Inferior parietal cortex (tissue), 1 donor: ENCODE measurements around the gene SMIM35.

Source experiments
- DNase-seq: peaks from one replicate; pipeline ENCODE4 v3.0.0-alpha.2; 2016; ENCODE audit errors: extremely low spot score

The SMIM35 gene

GRCh38 chr11:118003456-118003855, 83.3 kb downstream of the SMIM35 start:
- DNase-seq, result no peak

- no peak for DNase-seq
Observed at GRCh38 chr11:118002541-118003423, 84.0 kb downstream of the SMIM35 start.

- no peak for DNase-seq
Observed at GRCh38 chr11:118002010-118002540, 84.7 kb downstream of the SMIM35 start.

GRCh38 chr11:118001494-118001971, 85.2 kb downstream of the SMIM35 start:
- no peak for DNase-seq

GRCh38 chr11:118000850-118001228, 85.9 kb downstream of the SMIM35 start:
- DNase-seq, result no peak

GRCh38 chr11:118000067-118000849, 86.5 kb downstream of the SMIM35 start:
- no peak for DNase-seq

- DNase-seq, result no peak
Observed at GRCh38 chr11:117999354-117999993, 87.3 kb downstream of the SMIM35 start.

GRCh38 chr11:117998664-117999353, 88.0 kb downstream of the SMIM35 start:
- no peak for DNase-seq

GRCh38 chr11:117997823-117998579, 88.8 kb downstream of the SMIM35 start:
- no peak for DNase-seq

- DNase-seq, result no peak
Observed at GRCh38 chr11:117997406-117997805, 89.4 kb downstream of the SMIM35 start.

- no peak for DNase-seq
Observed at GRCh38 chr11:117996058-117996457, 90.7 kb downstream of the SMIM35 start.

GRCh38 chr11:117995472-117995871, 91.3 kb downstream of the SMIM35 start:
- DNase-seq, result no peak

- DNase-seq, result no peak
Observed at GRCh38 chr11:117993988-117994745, 92.6 kb downstream of the SMIM35 start.

- DNase-seq, result no peak
Observed at GRCh38 chr11:117992620-117993019, 94.1 kb downstream of the SMIM35 start.

- DNase-seq, result no peak
Observed at GRCh38 chr11:117992136-117992535, 94.6 kb downstream of the SMIM35 start.

GRCh38 chr11:117989351-117990102, 97.2 kb downstream of the SMIM35 start:
- DNase-seq, result no peak

- DNase-seq, result no peak
Observed at GRCh38 chr11:117986981-117987574, 99.7 kb downstream of the SMIM35 start.
